Mesodermal cell (in vitro differentiated cells): Measurements from ENCODE around the gene PLXDC2.

ENCODE experiments used
- H3K27ac ChIP-seq: 2 replicates; pipeline ENCODE4 v1.7.0; 2013; ENCODE audit warnings: mild to moderate bottlenecking, low read depth, low read length, moderate library complexity; ENCODE audit not compliant: severe bottlenecking
- H3K36me3 ChIP-seq: 2 replicates; pipeline ENCODE4 v1.7.1; 2013; ENCODE audit warnings: mild to moderate bottlenecking, low read length, moderate library complexity; ENCODE audit not compliant: control insufficient read depth, insufficient read depth
- H3K4me1 ChIP-seq: one replicate; pipeline ENCODE4 v1.7.1; 2013; ENCODE audit warnings: mild to moderate bottlenecking, low read length; ENCODE audit not compliant: insufficient read depth, control insufficient read depth, poor library complexity, severe bottlenecking
- H3K4me3 ChIP-seq: 2 replicates; pipeline ENCODE4 v1.7.0; 2013; ENCODE audit warnings: low read length, control low read depth, mild to moderate bottlenecking; ENCODE audit not compliant: insufficient read depth, poor library complexity, severe bottlenecking; ENCODE audit errors: extremely low read depth
- H3K9me3 ChIP-seq: 2 replicates; pipeline ENCODE4 v1.7.1; 2013; ENCODE audit warnings: mild to moderate bottlenecking, low read length, moderate library complexity; ENCODE audit not compliant: control insufficient read depth
- WGBS, 2 experiments: methylation state at CpG; one replicate each; pipeline ENCODE4 v1.1.5; 2013; ENCODE audit warnings: missing lambda C conversion rate in 2 of 2; ENCODE audit not compliant: insufficient coverage in 2 of 2; 5-methylcytosine and 5-hydroxymethylcytosine counted together

PLXDC2 gene

DNA sequence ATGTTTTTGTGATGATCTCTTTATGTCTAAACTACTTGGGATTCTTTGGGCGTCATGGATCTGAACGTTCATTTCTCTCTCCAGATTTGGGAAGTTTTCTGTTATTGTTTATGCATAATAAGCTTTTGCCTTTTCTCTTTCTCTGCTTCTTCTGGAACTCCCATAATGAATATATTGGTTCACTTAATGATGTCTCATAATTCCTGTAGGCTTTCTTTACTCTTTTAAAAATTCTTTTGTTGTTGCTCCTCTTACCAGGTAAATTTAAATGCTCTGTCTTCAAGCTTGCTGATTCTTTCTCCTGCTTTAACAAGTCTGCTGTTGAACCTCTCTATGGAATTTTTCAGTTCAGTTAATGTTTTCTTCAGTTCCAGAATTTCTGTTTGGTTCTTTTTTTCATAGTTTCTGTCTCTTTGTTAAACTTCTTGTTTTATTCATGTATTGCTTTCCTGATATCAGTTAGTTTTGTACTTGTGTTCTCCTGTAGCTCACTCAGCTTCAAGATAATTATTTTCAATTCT is 317.5 kb downstream of the PLXDC2 start:
- Histone ChIP-seq H3K4me3 (no peak overlapping the region), H3K36me3 (no peaks in the 10 kb centered on the region), H3K9me3 (peaks cover 12% of the 10 kb centered on the region), H3K4me1 (no peaks in the 10 kb centered on the region), H3K27ac (no peak overlapping the region)
- no CpG with 5 or more reads among the region's 2 CpGs for WGBS, 2 experiments

DNA sequence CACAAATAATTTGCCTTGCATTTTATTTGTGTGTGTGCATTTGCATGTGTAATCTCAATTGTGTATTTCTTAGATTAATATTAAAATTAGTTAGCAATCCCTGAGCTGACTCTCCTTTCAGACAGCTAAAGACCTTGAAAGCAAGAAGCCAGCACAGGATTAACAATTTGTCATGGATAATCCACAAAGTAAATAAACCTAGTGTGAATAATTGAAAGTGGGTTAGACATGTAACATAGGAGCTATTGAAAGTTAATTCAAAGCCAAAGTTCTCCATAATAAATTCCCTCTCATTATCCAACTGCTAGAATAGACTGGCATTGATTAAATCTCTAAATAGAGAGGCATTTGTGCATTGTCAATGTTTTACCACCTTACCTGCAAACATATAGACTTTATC is 326.1 kb downstream of the PLXDC2 start:
- Histone ChIP-seq H3K4me1 (no peaks in the 10 kb centered on the region), H3K4me3 (no peak overlapping the region), H3K9me3 (no peaks in the 10 kb centered on the region), H3K27ac (no peak overlapping the region), H3K36me3 (no peaks in the 10 kb centered on the region)

- H3K27ac ChIP-seq, result no peak overlapping the region
- H3K9me3 ChIP-seq, result no peaks in the 10 kb centered on the region
- no CpG with 5 or more reads among the region's 1 CpG for WGBS, 2 experiments
Measured at GRCh38 chr10:20144268-20144667, 328.0 kb downstream of the PLXDC2 start.

GRCh38 chr10:20146004-20146403 is 329.8 kb downstream of the PLXDC2 start:
- Histone ChIP-seq H3K4me3 (no peak overlapping the region), H3K9me3 (no peaks in the 10 kb centered on the region), H3K4me1 (no peaks in the 10 kb centered on the region), H3K36me3 (no peaks in the 10 kb centered on the region), H3K27ac (no peak overlapping the region)
- WGBS, 2 experiments, result 100% methylated on average over 1 of the region's 2 CpGs; no CpG with 5 or more reads in 1 of the 2 experiments

More at GRCh38 chr10:20144268-20144667, 328.0 kb downstream of the PLXDC2 start:
- H3K4me1 ChIP-seq, result no peaks in the 10 kb centered on the region
- H3K4me3 ChIP-seq, result no peak overlapping the region
- H3K36me3 ChIP-seq, result no peaks in the 10 kb centered on the region

- no peaks in the 10 kb centered on the region for H3K4me1 ChIP-seq
- WGBS, 2 experiments, result 80 to 83% methylated on average over 1 of the region's 2 CpGs
- H3K27ac ChIP-seq, result no peak overlapping the region
- no peak overlapping the region for H3K4me3 ChIP-seq
- H3K9me3 ChIP-seq, result no peaks in the 10 kb centered on the region
- H3K36me3 ChIP-seq, result no peaks in the 10 kb centered on the region
Measured at GRCh38 chr10:20147684-20148083, 331.5 kb downstream of the PLXDC2 start.

- 88 to 100% methylated on average over 2 of the region's 2 CpGs for WGBS, 2 experiments
Measured at GRCh38 chr10:20156511-20156910, 340.3 kb downstream of the PLXDC2 start.

GRCh38 chr10:20157314-20157713 is 341.1 kb downstream of the PLXDC2 start:
- no CpG with 5 or more reads among the region's 1 CpG for WGBS, 2 experiments
- no peaks in the 10 kb centered on the region for H3K9me3 ChIP-seq
- H3K4me1 ChIP-seq, result peaks cover 5% of the 10 kb centered on the region
- no peak overlapping the region for H3K4me3 ChIP-seq
- no peaks in the 10 kb centered on the region for H3K36me3 ChIP-seq
- H3K27ac ChIP-seq, result peak overlapping the region; percentile 51

More at GRCh38 chr10:20156511-20156910, 340.3 kb downstream of the PLXDC2 start:
- Histone ChIP-seq H3K4me3 (no peak overlapping the region), H3K9me3 (no peaks in the 10 kb centered on the region), H3K36me3 (no peaks in the 10 kb centered on the region), H3K4me1 (peaks cover 5% of the 10 kb centered on the region), H3K27ac (no peak overlapping the region)

GRCh38 chr10:20158086-20158485 is 341.9 kb downstream of the PLXDC2 start:
- Histone ChIP-seq H3K27ac (no peak overlapping the region), H3K9me3 (no peaks in the 10 kb centered on the region), H3K4me3 (no peak overlapping the region), H3K4me1 (peaks cover 5% of the 10 kb centered on the region), H3K36me3 (no peaks in the 10 kb centered on the region)
- WGBS, 2 experiments, result 88 to 100% methylated on average over 3 of the region's 4 CpGs

- no peak overlapping the region for H3K27ac ChIP-seq
- peaks cover 5% of the 10 kb centered on the region for H3K4me1 ChIP-seq
- no peak overlapping the region for H3K4me3 ChIP-seq
- H3K36me3 ChIP-seq, result no peaks in the 10 kb centered on the region
- H3K9me3 ChIP-seq, result no peaks in the 10 kb centered on the region
Measured at GRCh38 chr10:20162123-20162522, 345.9 kb downstream of the PLXDC2 start.

- WGBS, 2 experiments, result 82 to 90% methylated on average over 2 to 4 of the region's 5 CpGs
- H3K27ac ChIP-seq, result no peak overlapping the region
- no peaks in the 10 kb centered on the region for H3K36me3 ChIP-seq
Measured at GRCh38 chr10:20166096-20166675, 350.0 kb downstream of the PLXDC2 start.

GRCh38 chr10:20170661-20171060 is 354.4 kb downstream of the PLXDC2 start:
- WGBS, 2 experiments, result no CpG with 5 or more reads among the region's 2 CpGs
- Histone ChIP-seq H3K4me1 (no peaks in the 10 kb centered on the region), H3K27ac (no peak overlapping the region), H3K4me3 (no peak overlapping the region), H3K36me3 (no peaks in the 10 kb centered on the region), H3K9me3 (no peaks in the 10 kb centered on the region)

More at GRCh38 chr10:20166096-20166675, 350.0 kb downstream of the PLXDC2 start:
- no peaks in the 10 kb centered on the region for H3K9me3 ChIP-seq
- H3K4me1 ChIP-seq, result no peaks in the 10 kb centered on the region
- H3K4me3 ChIP-seq, result no peak overlapping the region
